Erythroblast (primary cell): ENCODE measurements around the gene EXOC2.

ENCODE experiments used
- GATA1 ChIP-seq: IDR thresholded peaks from 2 replicates; pipeline ENCODE4 v1.6.1; 2011; ENCODE audit warnings: low read depth, mild to moderate bottlenecking, control low read depth, low read length, moderate library complexity
- POLR2A ChIP-seq: IDR thresholded peaks from 2 replicates; pipeline ENCODE4 v1.6.1; 2011; ENCODE audit warnings: mild to moderate bottlenecking, low read length

DNA sequence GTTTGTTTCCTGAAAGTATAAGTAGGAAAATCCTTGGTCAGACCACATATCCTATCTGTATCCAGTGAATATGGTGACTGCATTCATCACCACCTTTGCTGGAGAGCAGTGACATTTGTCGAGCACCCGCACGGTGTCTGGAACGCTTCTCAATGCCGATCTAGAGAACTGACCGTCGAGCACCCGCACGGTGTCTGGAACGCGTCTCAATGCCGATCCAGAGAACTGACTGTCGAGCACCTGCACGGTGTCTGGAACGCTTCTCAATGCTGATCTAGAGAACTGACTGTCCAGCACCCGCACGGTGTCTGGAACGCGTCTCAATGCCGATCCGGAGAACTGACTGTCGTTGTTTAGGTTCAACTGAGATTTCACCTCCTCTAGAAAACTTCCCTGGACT lies 103.8 kb downstream of the EXOC2 start:
- TF ChIP-seq POLR2A (no peak), GATA1 (no peak)
